ENCODE data around the gene LRCH4. TPM values are rescaled to one million over a fixed set of nuclear protein-coding genes. Genes with fewer than 3 reads are reported as not detected.

The LRCH4 gene
- total and polyA plus RNA-seq, 9 of the 15 experiments (the other 6 are each of a cell fraction or from before 2014, with no cell fraction given) = 0.06 to 63.3 (median 15.0) TPM

GRCh38 chr7:100538654-100539435 lies 47.1 kb downstream of the LRCH4 start, which contains the start of gene AGFG2:
AGFG2 (plus strand) TSS chr7:100539203; CDS start chr7:100539347, 144 bp downstream.
- Histone ChIP-seq H3K4me1 (replicated peaks in 1 of 2; ENCODE audit: control insufficient read depth in 2 of 2, insufficient read depth in 2 of 2, low read length in 2 of 2) (peaks cover 34 to 37% of the 10 kb centered on the region in 2 experiments), H3K79me2 (ENCODE audit: control insufficient read depth, insufficient read depth, low read length) (peaks cover 34% of the 10 kb centered on the region), H3K9me1 (ENCODE audit: control insufficient read depth, insufficient read depth, low read length) (no peaks in the 10 kb centered on the region), H3K9ac (ENCODE audit: insufficient read depth in 1 of 2, low read depth in 2 of 2, low read length in 2 of 2) (peak within 1 kb of the TSS; percentile 80 to 92), H3K36me3 (ENCODE audit: control insufficient read depth, insufficient read depth, low read length) (no peaks in the 10 kb centered on the region; the same call in 2 of the 3 replicates), H3K4me2 (ENCODE audit: insufficient read depth, low read length) (peak within 1 kb of the TSS; percentile 93), H4K20me1 (replicated peaks; ENCODE audit: control insufficient read depth, insufficient read depth, low read length) (no peaks in the 10 kb centered on the region; the same call in 1 of the 2 replicates), H3K27me3 (ENCODE audit: control insufficient read depth in 2 of 2, insufficient read depth in 2 of 2, low read length in 2 of 2) (no peaks in the 10 kb centered on the region), H3K9me3 (replicated peaks; ENCODE audit: control insufficient read depth, insufficient read depth, low read depth, low read length) (no peaks in the 10 kb centered on the region), H3K27ac (ENCODE audit: extremely low read depth, low read depth, low read length) (peak within 1 kb of the TSS; percentile 84), H2AFZ (ENCODE audit: low read depth, low read length) (peak within 1 kb of the TSS; percentile 91), H3K4me3 (peak within 1 kb of the TSS; percentile 87)
- POLR2A ChIA-PET = interaction anchor here (0.6 to 1.7 kb wide), 12 partner anchors 9 to 124 kb away, joined by 3 to 6 read pairs (median 4); partner anchors contain the start of genes FBXO24, LRCH4, MOSPD3 and TSC22D4
- FAIRE-seq = peak; percentile 99
- DNase-seq (ENCODE audit: extremely low read depth in 1 of 4, low spot score in 3 of 4) = peak; percentile 99 to 100 (median 100)
- peak; percentile 97 for ATAC-seq
- no TSS peak for BruUV-seq (replicated peaks)
- CTCF ChIA-PET (ENCODE audit: low intra/inter-chr PET ratio) = interaction anchor here (0.7 kb wide), 1 partner anchor 56 kb away, joined by 3 read pairs; no protein-coding TSS in a partner anchor
- in situ Hi-C loops (cut with MboI) (no loop called here), intact Hi-C loops (cut with micrococcal nuclease) (loop anchor here (2.0 to 5.0 kb wide), 2 partner anchors 28 to 37 kb away; no protein-coding TSS in a partner anchor)
- WGBS (ENCODE audit: insufficient coverage, low coverage, missing lambda C conversion rate) = under 1% methylated on average over 60 of the region's 60 CpGs
- TF ChIP-seq ARHGAP35 (IDR thresholded peaks at IDR 0.05; ENCODE audit: partially characterized antibody) = no peak
- TF ChIP-seq HEY1 (CRISPR knock-in tag; IDR thresholded peaks at IDR 0.05; ENCODE audit: borderline replicate concordance) = no peak
- TF ChIP-seq, protein P1, sequence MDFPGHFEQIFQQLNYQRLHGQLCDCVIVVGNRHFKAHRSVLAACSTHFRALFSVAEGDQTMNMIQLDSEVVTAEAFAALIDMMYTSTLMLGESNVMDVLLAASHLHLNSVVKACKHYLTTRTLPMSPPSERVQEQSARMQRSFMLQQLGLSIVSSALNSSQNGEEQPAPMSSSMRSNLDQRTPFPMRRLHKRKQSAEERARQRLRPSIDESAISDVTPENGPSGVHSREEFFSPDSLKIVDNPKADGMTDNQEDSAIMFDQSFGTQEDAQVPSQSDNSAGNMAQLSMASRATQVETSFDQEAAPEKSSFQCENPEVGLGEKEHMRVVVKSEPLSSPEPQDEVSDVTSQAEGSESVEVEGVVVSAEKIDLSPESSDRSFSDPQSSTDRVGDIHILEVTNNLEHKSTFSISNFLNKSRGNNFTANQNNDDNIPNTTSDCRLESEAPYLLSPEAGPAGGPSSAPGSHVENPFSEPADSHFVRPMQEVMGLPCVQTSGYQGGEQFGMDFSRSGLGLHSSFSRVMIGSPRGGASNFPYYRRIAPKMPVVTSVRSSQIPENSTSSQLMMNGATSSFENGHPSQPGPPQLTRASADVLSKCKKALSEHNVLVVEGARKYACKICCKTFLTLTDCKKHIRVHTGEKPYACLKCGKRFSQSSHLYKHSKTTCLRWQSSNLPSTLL (IDR thresholded peaks at IDR 0.05) = no peak
- TF ChIP-seq ZNF668 (CRISPR knock-in tag; IDR thresholded peaks at IDR 0.05) = no peak; the same call in 1 of the 2 replicates
- TF ChIP-seq RBM15 (IDR thresholded peaks at IDR 0.05; ENCODE audit: insufficient read depth, low read length) = no peak
- peak; percentile 83 for TF ChIP-seq CHD2 (IDR thresholded peaks at IDR 0.05; ENCODE audit: low read depth, low read length)
- peak; percentile 83 for TF ChIP-seq PCBP1 (IDR thresholded peaks at IDR 0.05; ENCODE audit: low read depth, low read length, poor library complexity, severe bottlenecking)
- no peak for TF ChIP-seq ZNF197 (CRISPR knock-in tag; IDR thresholded peaks at IDR 0.05; ENCODE audit: low read depth)
- no peak for TF ChIP-seq NFXL1 (CRISPR knock-in tag; IDR thresholded peaks at IDR 0.05)
- 0 out of 2 replicates have a peak, but pooled peaks have one; percentile 10 for TF ChIP-seq HCFC1 (IDR thresholded peaks at IDR 0.05; ENCODE audit: low read depth, low read length)
- no peak for TF ChIP-seq ZZZ3 (IDR thresholded peaks at IDR 0.05)
- no peak for TF ChIP-seq ZNF408 (CRISPR knock-in tag; IDR thresholded peaks at IDR 0.05; ENCODE audit: low read depth)
- no peak; the same call in 1 of the 2 replicates for TF ChIP-seq LEF1 (IDR thresholded peaks at IDR 0.05)
- peak; percentile 27; the same call in 1 of the 2 replicates for TF ChIP-seq TCF3 (CRISPR knock-in tag; IDR thresholded peaks at IDR 0.05)
- no peak for TF ChIP-seq BCL6 (CRISPR knock-in tag; IDR thresholded peaks at IDR 0.05)
- no peak for TF ChIP-seq FOXK1 (CRISPR knock-in tag; IDR thresholded peaks at IDR 0.05; ENCODE audit: borderline replicate concordance)
- no peak for TF ChIP-seq BCLAF1 (IDR thresholded peaks at IDR 0.05; ENCODE audit: borderline replicate concordance in 1 of 2, control insufficient read depth in 1 of 2, low read depth in 2 of 2, low read length in 1 of 2)

Measured in K562 (cell line).